Prostate gland (tissue), 2 donors: ENCODE measurements around the gene MAP3K13. TPM values are rescaled to one million over a fixed set of nuclear protein-coding genes. Genes with fewer than 3 reads are reported as not detected.

Experiments used
- DNase-seq: peaks from one replicate; pipeline ENCODE4 v3.0.0-alpha.2; 2019; ENCODE audit warnings: low spot score
- H3K27ac ChIP-seq, 2 donors: fragments of 200-600 bp; sonication (generic); 2 replicates each; pipeline ENCODE4 v1.5.1; 2017 to 2019
- H3K27me3 ChIP-seq: fragments of 200-600 bp; sonication (generic); replicated peaks from 2 replicates; pipeline ENCODE4 v1.5.1; 2019; ENCODE audit not compliant: insufficient read depth
- H3K36me3 ChIP-seq, 2 donors: fragments of 200-600 bp; sonication (generic); 1 replicate in 1 of 2; 2 replicates in 1 of 2; pipeline versions ENCODE4 v1.5.1 to v1.8.1; 2017 to 2019
- H3K4me1 ChIP-seq: fragments of 200-600 bp; sonication (generic); replicated peaks from 2 replicates; pipeline ENCODE4 v1.5.1; 2019
- H3K4me3 ChIP-seq, 2 donors: fragments of 200-600 bp; sonication (generic); 2 replicates each; pipeline ENCODE4 v1.5.1; 2017 to 2019
- H3K9me3 ChIP-seq: fragments of 200-600 bp; sonication (generic); 2 replicates; pipeline ENCODE4 v1.5.1; 2017
- POLR2A ChIP-seq: fragments of 450-650 bp; IDR thresholded peaks from one replicate; pipeline ENCODE4 v1.6.1; 2016; ENCODE audit warnings: antibody characterized with exemption, mild to moderate bottlenecking
- POLR2AphosphoS5 ChIP-seq: sonication (generic); formaldehyde crosslinking; IDR thresholded peaks from one replicate; pipeline ENCODE4 v1.6.1; 2017; ENCODE audit warnings: antibody characterized with exemption
- WGBS: methylation state at CpG from one replicate; pipeline ENCODE4 v1.1.5; 2018; 5-methylcytosine and 5-hydroxymethylcytosine counted together
- intact Hi-C: fragments of 100-400 bp; cut with DNase I; formaldehyde crosslinking; loops from one replicate; pipeline ENCODE4 v1.14.2; 2022
- total RNA-seq, 2 donors: library from RNA; depleted of rRNA; stranded (reverse); fragments of >200 nt; gene quantifications; one replicate each; pipeline ENCODE4 v1.1.0, GENCODE V29; 2016
- TF ChIP-seq, protein P1 (sequence below), 4 experiments: fragments of 200-600 bp in 2 of 4; fragments of 450-650 bp in 2 of 4; sonication (generic) in 2 of 4; IDR thresholded peaks; 1 replicate in 3 of 4; 2 replicates in 1 of 4; pipeline ENCODE4 v1.5.1; 2016 to 2019; ENCODE audit warnings: antibody characterized with exemption in 4 of 4, mild to moderate bottlenecking in 2 of 4, moderate library complexity in 2 of 4

Gene MAP3K13
- total RNA-seq, 2 donors from 2014 or later = 32.9 to 51.1 TPM

GRCh38 chr3:185353823-185354614 is 8.9 kb upstream of the MAP3K13 start:
- TF ChIP-seq, protein P1, sequence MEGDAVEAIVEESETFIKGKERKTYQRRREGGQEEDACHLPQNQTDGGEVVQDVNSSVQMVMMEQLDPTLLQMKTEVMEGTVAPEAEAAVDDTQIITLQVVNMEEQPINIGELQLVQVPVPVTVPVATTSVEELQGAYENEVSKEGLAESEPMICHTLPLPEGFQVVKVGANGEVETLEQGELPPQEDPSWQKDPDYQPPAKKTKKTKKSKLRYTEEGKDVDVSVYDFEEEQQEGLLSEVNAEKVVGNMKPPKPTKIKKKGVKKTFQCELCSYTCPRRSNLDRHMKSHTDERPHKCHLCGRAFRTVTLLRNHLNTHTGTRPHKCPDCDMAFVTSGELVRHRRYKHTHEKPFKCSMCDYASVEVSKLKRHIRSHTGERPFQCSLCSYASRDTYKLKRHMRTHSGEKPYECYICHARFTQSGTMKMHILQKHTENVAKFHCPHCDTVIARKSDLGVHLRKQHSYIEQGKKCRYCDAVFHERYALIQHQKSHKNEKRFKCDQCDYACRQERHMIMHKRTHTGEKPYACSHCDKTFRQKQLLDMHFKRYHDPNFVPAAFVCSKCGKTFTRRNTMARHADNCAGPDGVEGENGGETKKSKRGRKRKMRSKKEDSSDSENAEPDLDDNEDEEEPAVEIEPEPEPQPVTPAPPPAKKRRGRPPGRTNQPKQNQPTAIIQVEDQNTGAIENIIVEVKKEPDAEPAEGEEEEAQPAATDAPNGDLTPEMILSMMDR (IDR thresholded peaks at IDR 0.05) = peak in 3 of 4 experiments; percentile 24 to 53 (median 44)
- TF ChIP-seq POLR2A = no peak
- no peak for TF ChIP-seq POLR2AphosphoS5
- intact Hi-C loops = no loop called here

GRCh38 chr3:185356499-185356898 is 6.4 kb upstream of the MAP3K13 start:
- WGBS = 82% methylated on average over 5 of the region's 5 CpGs
- DNase-seq = no peak
- Histone ChIP-seq H3K4me1 (no peaks in the 10 kb centered on the region), H3K4me3 (no peak overlapping the region), H3K27me3 (no peaks in the 10 kb centered on the region), H3K27ac (no peak overlapping the region), H3K36me3 (no peaks in the 10 kb centered on the region), H3K9me3 (no peaks in the 10 kb centered on the region)
- intact Hi-C loops = no loop called here
- TF ChIP-seq POLR2A = no peak
- TF ChIP-seq, protein P1 (IDR thresholded peaks at IDR 0.05) = no peak
- TF ChIP-seq POLR2AphosphoS5 = no peak

More at GRCh38 chr3:185353823-185354614, 8.9 kb upstream of the MAP3K13 start:
- Histone ChIP-seq H3K4me3 (no peak overlapping the region), H3K27ac (no peak overlapping the region), H3K36me3 (no peaks in the 10 kb centered on the region), H3K27me3 (no peaks in the 10 kb centered on the region), H3K9me3 (no peaks in the 10 kb centered on the region), H3K4me1 (no peaks in the 10 kb centered on the region)
- 48% methylated on average over 13 of the region's 13 CpGs for WGBS
- peak; percentile 35 for DNase-seq

GRCh38 chr3:185361920-185362319 is 1.0 kb upstream of the MAP3K13 start:
- TF ChIP-seq POLR2AphosphoS5 (no peak), POLR2A (no peak)
- TF ChIP-seq, protein P1 (IDR thresholded peaks at IDR 0.05) = no peak
- no peak overlapping the region for H3K27ac ChIP-seq
- H3K4me1 ChIP-seq = no peaks in the 10 kb centered on the region
- WGBS = 72% methylated on average over 2 of the region's 2 CpGs
- H3K4me3 ChIP-seq = no peak overlapping the region
- no peaks in the 10 kb centered on the region for H3K27me3 ChIP-seq
- intact Hi-C loops = no loop called here
- H3K36me3 ChIP-seq = no peaks in the 10 kb centered on the region
- DNase-seq = no peak
- H3K9me3 ChIP-seq = no peaks in the 10 kb centered on the region

GRCh38 chr3:185363662-185364203 is 797 bp downstream of the MAP3K13 start:
- intact Hi-C loops = no loop called here
- H3K4me1 ChIP-seq = no peaks in the 10 kb centered on the region

More at GRCh38 chr3:185363662-185364203, 797 bp downstream of the MAP3K13 start:
- H3K27ac ChIP-seq = peak overlapping the region; percentile 83 to 86
- H3K27me3 ChIP-seq = no peaks in the 10 kb centered on the region
- no peaks in the 10 kb centered on the region for H3K9me3 ChIP-seq
- H3K4me3 ChIP-seq = peak overlapping the region; percentile 46 to 47
- DNase-seq = no peak
- no peaks in the 10 kb centered on the region for H3K36me3 ChIP-seq
- TF ChIP-seq POLR2A = no peak
- TF ChIP-seq POLR2AphosphoS5 = no peak
- TF ChIP-seq, protein P1 (IDR thresholded peaks at IDR 0.05) = no peak
- WGBS = 3% methylated on average over 8 of the region's 8 CpGs
